ENCODE measurements around the gene RFXAP. TPM values are rescaled to one million over a fixed set of nuclear protein-coding genes. Genes with fewer than 3 reads are reported as not detected.

The RFXAP gene
- total RNA-seq, 3 donors from 2014 or later = 3.8 to 6.6 (median 5.9) TPM

GRCh38 chr13:36872621-36873020, 53.6 kb downstream of the RFXAP start:
- Histone ChIP-seq H3K27ac (no peak overlapping the region), H3K4me1 (no peaks in the 10 kb centered on the region), H3K9me3 (no peaks in the 10 kb centered on the region), H3K27me3 (no peaks in the 10 kb centered on the region), H3K4me3 (no peak overlapping the region), H3K36me3 (no peaks in the 10 kb centered on the region)
- intact Hi-C loops (cut with DNase I; ENCODE audit: low total_unique reads) = no loop called here
- DNase-seq (ENCODE audit: low spot score in 2 of 2) = no peak
- TF ChIP-seq POLR2A (IDR thresholded peaks at IDR 0.05) (no peak), CTCF (IDR thresholded peaks at IDR 0.05) (no peak)

GRCh38 chr13:36875431-36875830, 56.4 kb downstream of the RFXAP start:
- TF ChIP-seq POLR2A (IDR thresholded peaks at IDR 0.05) (no peak), CTCF (IDR thresholded peaks at IDR 0.05) (no peak), POLR2AphosphoS5 (IDR thresholded peaks at IDR 0.05) (no peak)
- no peaks in the 10 kb centered on the region for H3K9me3 ChIP-seq
- no peaks in the 10 kb centered on the region for H3K4me1 ChIP-seq
- H3K27ac ChIP-seq = no peak overlapping the region
- H3K36me3 ChIP-seq = no peaks in the 10 kb centered on the region
- H3K27me3 ChIP-seq = no peaks in the 10 kb centered on the region
- intact Hi-C loops (cut with DNase I; ENCODE audit: low total_unique reads) = no loop called here
- DNase-seq (ENCODE audit: low spot score in 2 of 2) = no peak
- no peak overlapping the region for H3K4me3 ChIP-seq

GRCh38 chr13:36875961-36876360, 56.9 kb downstream of the RFXAP start:
- Histone ChIP-seq H3K36me3 (no peaks in the 10 kb centered on the region), H3K27me3 (no peaks in the 10 kb centered on the region), H3K4me1 (no peaks in the 10 kb centered on the region), H3K9me3 (no peaks in the 10 kb centered on the region), H3K4me3 (no peak overlapping the region), H3K27ac (no peak overlapping the region)
- no peak for DNase-seq (ENCODE audit: low spot score in 2 of 2)
- no peak for TF ChIP-seq POLR2AphosphoS5 (IDR thresholded peaks at IDR 0.05)
- no peak for TF ChIP-seq CTCF (IDR thresholded peaks at IDR 0.05)
- no peak for TF ChIP-seq POLR2A (IDR thresholded peaks at IDR 0.05)
- intact Hi-C loops (cut with DNase I; ENCODE audit: low total_unique reads) = no loop called here

Other genes starting within 250 kb of the RFXAP start
- gene SERTM1, start 145.2 kb upstream of the RFXAP start, total RNA-seq = 1 to 10 TPM in 1 of 3 donors, under 1 TPM in 1, not detected in 1; 0.16 to 7.6 TPM
- gene SMAD9, start 101.0 kb downstream of the RFXAP start, total RNA-seq = 1 to 10 TPM; 5.3 to 7.5 (median 5.9) TPM
- 10 to 100 TPM; 32.6 to 37.0 (median 32.8) TPM for gene ALG5, start 180.1 kb downstream of the RFXAP start, total RNA-seq
- gene EXOSC8, start 181.6 kb downstream of the RFXAP start, total RNA-seq = 10 to 100 TPM; 16.3 to 38.8 (median 31.5) TPM
- gene SUPT20H, start 240.5 kb downstream of the RFXAP start, total RNA-seq = 10 to 100 TPM; 33.4 to 94.8 (median 55.7) TPM